HG02870 (cell line): ENCODE measurements around the gene MAPK4.
"Not testable (repeated sequence)": the region's sequence is repeated elsewhere in the genome, so short reads cannot be mapped to it uniquely, and the experiment has no call there.

Experiments used
- ATAC-seq: cut with Tn5 transposase; IDR thresholded peaks from one replicate; pipeline ENCODE4 v1.9.1; 2021; ENCODE audit warnings: mild to moderate bottlenecking, moderate library complexity; ENCODE audit not compliant: unreplicated experiment

Gene MAPK4

DNA sequence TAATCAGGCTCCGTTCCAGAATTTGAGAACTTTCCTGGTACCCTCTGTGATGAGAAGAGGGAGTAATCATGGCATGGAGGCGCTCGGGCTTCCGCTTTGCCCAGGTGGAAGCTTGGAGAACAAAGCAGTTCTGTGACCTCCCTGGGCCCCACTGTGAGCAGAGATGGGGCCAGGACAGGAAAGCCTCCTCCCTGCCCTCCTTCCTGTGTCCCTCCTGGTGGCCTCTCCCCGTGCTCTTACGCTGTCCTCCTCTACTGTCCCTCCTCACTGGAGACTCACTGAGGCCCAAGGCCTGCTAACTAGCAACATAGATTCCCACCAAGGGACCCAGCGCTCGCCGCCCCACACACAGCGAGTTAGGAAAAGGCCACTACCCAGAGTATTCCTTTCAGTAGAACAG lies 119.8 kb downstream of the MAPK4 start:
- ATAC-seq: no peak

DNA sequence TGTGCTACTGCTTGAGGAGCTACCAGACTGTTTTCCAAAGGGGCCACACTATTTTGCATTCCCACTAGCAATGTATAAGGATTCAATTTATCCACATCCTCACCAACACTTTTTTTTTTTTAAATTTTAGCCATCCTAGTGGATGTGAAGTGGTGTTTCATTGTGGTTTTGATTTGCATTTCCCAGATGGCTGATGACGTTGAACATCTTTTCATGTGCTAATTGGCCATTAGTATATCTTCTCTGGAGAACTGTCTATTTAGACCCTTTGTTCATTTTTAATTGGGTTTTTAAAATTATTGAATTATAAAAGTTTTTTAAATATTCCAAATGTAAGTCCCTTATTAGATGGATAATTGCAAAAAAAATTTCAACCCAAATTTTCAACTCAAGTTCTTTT lies 121.1 kb downstream of the MAPK4 start:
- ATAC-seq: no peak

DNA sequence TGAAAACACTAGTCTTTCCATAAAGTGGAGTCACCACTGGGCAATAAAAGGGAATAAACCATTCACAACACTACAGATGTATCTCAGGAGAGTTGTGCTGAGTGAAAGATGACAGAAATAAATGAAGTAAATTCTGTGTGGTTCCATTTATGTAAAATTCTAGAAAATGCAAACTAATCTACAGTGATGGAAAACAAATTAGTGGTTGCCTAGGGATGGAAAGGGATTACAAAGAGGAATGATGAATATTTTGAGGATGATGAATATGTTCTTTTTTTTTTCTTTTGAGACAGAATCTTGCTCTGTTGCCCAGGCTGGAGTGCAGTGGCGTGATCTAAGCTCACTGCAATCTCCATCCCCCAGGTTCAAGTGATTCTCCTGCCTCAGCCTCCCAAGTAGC lies 123.0 kb downstream of the MAPK4 start:
- ATAC-seq: no peak

DNA sequence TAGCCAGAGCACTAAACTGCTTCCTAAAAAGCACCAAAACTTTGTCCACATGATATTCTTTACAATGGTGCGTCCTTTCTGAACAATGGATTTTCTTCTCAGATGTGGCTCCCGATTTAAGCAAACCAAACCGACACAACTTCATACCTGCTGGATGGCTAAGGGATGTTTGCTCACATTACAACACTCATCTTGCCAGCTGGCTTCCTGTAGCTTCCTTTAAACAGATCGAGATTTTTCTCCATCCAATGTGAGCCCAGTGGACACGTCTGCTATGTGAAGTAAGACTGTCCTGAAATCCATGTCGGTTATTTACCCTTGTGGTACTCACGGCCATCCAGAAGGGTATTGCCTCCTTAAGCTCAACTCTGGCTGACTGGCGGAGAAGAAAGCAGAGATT lies 126.5 kb downstream of the MAPK4 start:
- no peak for ATAC-seq

DNA sequence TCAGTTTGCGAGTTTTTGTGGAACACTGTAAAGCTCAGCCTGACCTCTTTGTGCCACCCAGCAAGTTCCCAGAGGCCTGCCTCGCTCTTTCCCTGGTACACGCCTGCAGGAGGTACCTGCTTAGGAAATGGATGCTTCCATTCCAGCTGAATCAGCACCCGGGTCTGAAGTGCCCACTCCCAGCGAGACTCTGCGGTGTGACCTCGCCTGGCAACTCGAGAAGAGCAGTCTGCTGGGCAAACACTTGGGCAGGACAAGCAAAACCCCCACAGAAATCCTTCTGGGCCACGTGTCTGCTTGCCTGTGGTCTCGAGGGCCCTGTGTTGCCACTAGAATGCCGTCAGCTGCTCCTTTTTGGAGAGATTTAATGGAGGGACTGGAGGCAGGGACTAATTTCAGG lies 127.6 kb downstream of the MAPK4 start:
- no peak for ATAC-seq

DNA sequence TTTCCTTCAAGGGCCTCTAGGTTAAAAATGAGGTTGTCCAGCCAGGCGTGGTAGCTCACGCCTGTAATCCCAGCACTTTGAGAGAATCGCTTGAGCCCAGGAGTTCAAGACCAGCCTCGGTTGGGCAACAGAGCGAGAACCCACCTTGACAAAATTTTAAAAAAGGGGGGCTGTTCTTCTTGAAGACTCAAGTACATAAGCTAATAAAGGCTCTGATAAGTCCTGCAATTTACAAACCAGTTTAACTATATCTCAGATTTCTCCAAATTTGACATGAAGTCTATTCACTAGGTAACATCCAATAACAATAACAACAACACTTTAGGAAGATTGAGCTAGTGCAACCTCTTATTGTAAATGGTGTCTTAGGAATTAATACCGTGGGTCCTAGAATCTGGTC lies 129.7 kb downstream of the MAPK4 start:
- ATAC-seq: no peak

DNA sequence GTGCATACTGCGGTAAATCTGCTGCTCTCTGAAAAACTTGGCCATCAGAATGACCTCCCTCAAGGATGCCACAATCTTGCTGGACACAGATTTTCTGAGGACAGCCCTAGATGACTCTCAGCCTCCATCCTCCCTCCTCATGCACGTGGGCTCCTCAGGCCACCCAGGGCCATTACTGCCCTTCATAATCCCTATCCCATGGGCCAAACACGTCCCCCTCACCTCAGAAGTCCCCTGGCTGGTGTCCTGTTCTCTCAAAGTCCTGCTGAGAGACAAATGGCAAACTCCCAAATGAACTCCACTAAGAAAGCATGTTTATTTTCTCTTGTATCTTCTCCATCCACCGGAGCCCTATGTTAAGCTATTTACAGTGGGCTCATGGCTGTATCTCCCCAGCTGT lies 134.3 kb downstream of the MAPK4 start:
- ATAC-seq: no peak

DNA sequence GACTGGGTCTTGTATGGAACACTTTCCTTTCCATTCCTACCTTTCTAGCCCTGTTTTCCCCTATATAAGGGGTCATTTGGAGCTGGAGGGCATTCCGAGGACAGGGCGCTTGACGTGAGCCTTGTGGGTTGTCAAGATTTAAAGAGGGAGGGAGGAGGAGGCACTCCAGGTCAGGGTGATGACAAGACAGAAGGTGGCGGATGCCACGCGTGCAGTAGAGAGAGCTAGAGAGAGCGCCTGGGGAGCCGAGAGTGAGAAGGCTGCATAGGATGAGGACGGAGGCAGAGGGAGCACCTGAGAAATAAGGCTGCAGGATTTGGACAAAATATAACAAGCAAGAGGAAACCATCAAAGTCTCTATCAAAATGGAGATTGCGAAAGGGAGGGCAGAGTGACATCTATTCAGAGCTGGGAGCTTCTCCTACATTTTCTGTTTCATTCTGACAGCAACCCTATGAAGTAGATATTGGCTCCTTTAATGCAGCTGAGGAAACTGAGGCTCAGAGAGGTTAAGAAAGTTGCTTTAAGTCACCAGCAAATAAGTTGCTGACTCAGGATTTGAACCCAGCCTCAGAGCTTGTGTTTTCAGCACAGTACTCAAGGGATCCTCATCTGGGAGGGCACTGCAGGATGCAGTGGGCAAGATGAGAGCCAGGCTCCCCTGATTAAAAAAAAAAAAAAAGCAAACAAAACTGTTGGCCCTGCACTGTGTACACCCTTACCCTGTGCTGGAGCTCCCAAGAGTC lies 135.7 kb downstream of the MAPK4 start:
- ATAC-seq: no peak

DNA sequence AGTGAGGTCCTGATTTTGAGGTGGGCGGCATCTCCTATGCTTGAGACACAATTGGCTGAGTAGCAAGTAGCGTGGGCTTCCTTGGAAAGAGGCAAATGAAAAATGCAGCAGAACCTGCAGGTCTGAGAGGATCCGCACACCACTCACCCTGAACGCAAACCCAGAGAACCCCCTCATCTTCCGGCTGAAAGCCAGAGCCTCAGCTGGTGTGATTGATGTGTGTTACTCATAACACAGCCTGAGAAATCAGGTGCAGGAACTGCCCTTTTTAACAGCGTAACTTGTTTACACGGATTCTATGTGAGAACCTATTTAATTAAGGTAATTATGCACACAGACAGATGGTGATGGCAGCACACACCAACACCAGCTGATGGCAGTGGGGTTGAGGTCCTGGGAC lies 136.5 kb downstream of the MAPK4 start:
- peak; percentile 38 for ATAC-seq

DNA sequence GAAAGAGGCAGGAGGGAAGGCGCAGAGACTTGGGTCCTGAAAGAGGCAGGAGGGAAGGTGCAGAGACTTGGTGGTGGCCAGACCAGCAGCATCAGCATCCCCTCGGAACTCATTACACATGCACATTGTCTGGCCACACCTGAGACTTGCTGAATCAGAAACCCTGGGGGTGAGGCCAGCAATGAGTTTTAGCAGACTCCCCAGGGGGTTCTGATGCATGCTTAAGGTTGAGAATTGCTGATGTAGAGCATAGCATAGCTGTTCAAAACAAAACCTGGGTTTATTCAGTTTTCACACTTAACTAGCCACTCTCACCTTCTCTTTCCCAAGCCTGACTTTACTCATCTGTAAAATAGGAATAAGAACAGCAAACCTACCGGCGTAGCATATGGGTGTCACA lies 137.0 kb downstream of the MAPK4 start:
- ATAC-seq: peak; percentile 82

DNA sequence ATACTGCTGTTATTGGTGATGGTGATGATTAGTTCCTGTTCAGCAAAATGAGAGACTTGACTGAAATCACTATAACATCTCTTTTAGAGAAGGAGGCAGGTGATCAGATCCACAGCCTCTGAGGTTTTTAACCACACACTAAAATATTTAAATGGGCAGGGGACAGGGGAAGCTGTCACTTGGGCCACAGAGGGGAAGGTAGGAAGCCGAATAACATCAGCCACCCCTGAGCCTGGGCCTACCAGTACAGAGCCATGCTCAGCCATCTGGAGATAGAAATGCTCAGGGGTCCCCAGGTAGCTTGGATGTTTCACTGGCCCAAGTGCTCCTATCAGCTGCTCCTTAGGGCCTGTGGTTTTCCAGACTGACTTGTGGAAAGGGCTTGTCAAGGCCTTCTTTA lies 137.6 kb downstream of the MAPK4 start:
- peak; percentile 41 for ATAC-seq

DNA sequence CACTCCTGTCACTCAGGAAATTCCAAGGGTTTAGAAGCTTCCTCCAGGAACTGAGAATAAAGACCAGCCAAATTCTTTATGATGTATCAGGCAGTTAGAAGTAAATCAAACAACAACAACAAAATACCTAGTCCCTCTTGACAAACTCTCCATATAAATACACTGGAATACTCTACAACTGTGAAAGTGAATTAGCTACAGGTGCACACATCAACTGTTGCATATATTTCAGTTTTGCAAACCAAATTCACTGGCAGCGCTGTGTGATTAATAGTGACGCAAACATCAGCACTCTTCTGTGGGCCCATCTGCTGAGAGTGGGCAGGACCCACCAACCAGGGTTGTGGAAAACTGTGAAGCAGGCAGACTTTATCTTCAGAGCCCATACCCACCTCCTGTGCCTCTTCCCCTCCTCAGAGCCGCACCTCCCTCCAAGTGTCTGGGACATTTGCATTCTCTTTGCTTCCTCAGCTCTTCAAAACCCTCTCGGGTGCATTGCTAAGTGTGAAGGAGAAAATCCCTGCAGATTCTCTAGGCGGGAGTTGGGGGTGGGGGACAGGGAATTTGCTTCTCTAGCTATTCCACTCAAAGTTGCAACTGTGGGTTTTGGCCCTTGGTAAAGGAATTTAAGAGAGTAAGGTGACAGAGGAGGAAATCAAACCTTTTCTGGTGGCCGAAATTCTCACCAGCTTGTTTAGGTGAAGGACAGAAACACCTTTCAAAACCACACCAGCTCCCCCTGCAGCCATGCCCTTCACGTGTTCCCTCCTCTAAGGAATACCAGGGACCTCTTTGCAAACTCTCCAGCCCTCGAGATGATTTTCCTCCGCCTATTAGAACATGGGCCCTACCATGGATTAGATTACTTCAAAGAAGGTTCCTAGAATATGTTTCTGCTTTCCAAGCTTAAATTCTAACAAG lies 140.6 kb downstream of the MAPK4 start:
- no peak for ATAC-seq

DNA sequence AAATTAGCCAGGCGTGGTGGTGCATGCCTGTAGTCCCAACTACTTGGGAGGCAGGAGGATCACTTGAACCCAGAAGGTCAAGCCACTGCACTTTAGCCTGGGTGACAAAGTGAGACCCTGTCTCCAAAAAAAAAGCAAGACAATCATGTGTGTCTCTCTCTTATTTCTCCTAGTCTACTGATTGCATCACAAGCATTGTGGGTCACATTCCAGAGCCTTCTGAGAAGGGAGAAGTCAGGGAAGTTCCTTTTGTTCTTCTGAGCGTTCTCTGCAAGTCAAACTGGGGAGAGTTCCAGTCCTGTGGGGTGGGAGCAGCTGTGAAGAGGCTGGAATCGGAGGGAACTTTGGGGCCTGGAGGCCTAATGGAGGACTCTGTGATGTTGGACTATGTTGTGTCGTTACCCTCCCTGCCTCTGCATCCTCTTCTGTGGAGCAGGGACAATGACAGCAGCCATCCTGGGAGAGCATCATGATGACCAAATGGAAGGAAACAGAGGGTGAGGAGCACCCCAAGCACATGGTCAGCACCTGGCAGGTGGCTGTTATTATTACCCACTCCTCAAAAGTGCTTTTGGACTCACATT lies 144.6 kb downstream of the MAPK4 start:
- no peak for ATAC-seq

DNA sequence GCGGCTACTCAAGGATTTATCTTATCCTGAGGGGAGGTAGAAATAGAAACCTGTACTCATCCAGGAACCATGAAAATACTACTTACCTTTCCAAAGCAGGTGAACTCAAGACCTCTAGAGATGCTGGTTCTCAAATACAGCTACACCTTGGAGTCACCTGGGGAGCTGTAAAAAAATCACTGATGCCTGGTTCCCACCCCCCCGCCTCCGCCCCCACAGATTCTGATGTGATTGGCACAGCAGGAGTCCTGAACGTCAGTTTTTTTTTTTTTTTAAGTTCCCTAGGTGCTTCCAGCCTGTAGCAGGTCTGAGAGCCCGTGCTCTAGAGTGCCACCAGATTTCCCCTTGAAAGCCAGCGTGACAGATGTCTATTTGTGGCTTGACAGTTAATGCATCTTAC lies 146.3 kb downstream of the MAPK4 start:
- ATAC-seq: no peak

DNA sequence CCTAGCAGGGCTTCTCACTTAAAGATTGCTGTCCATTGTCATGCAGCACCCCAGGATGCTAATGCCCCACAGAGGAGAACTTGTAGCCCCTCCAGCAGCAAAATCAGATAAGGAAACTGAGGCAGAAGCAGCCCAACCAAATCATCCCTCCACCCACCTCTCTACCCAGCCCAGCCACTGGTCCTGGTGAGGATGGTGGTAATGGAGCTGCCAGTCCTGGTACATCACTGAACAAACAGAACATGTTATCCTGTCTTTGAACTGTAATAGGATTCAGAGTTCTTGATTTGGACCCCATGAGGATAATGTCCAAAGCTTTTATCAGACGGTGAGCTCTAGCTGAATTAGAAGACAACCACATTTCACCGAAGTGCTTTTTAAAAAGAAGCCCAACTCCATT lies 146.8 kb downstream of the MAPK4 start:
- no peak for ATAC-seq

DNA sequence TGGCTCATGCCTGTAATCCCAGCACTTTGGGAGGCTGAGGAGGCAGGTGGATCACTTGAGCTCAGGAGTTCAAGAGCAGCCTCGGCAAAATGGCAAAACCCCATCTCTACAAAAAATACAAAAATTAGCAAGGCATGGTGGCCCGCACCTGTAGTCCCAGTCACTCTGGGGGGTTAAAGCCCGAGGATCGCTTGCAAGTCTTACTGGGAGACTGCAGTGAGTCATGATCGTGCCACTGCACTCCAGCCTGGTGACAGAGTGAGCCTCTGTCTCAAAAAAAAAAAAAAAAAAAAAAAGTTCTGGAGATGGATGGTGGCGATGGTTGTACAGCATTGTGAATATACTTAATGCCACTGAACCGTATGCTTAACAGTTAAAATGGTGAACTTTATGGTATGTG lies 147.4 kb downstream of the MAPK4 start:
- not testable (repeated sequence) for ATAC-seq

DNA sequence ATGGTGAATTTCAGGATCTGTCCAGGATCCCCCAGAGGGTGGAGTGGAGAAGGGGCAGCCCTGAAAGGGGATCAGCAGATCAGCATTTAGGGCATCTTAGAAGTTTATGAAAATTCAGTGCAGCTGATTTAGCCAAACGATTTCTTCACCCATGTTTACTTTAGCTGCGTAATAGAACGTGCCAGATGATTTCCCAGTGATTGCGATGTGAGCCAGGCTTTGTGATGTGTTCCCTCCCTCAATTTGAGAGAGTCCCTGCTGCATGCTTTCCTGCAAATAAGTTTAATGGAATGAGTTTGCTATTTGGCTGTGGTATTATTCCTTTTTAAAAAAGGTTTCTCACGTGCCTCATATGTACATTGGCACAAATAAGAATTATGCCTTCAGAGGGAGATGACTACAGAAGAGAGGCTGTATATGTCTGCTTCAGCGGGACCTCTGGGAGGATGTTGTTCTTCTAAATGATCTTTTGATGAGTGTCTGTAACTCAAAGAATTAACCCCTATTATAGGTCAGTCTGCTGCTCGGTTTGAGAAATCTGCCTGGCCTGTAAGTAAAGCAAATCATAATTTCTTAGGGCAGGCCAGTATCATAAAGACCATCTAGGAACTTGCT lies 148.1 kb downstream of the MAPK4 start:
- no peak for ATAC-seq

DNA sequence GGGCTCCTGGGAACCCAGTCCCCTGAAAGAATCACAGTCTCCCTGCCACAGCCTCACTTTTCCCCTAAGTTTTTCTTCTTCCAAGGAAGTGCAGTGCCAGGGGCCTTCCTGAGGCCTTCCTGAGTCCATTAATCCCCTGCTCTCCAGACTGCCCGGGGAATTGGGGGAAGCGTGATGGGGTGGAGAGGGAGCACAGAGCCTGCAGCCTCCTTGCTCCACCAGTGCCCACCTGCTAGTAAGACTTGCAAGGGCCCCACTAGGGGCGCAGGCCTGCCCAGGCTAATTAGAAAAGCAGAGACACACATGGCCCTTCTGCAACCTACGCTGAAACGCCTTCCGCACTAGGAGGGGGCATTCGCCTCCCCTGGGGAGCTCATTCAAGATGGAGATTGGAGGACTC lies 149.3 kb downstream of the MAPK4 start:
- no peak for ATAC-seq

DNA sequence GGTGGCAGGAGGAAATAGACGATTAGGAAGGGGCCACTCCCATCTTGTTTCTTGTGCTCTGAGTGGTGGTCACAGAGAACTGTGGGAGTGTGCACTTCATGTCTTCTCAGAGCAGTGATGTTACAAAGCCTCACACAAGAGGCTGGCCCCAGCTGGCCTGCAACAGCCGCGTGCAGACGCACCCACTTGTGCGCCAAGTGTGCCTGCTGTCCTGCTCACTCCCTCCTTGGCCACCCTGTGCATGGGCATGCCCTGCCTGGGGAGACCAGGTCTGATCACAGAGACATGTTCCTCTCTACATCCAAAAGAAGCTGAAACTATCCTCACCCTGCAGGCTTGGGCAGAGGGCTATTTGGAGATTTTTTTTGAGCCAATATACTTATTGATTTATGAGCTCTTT lies 151.5 kb downstream of the MAPK4 start:
- no peak for ATAC-seq

DNA sequence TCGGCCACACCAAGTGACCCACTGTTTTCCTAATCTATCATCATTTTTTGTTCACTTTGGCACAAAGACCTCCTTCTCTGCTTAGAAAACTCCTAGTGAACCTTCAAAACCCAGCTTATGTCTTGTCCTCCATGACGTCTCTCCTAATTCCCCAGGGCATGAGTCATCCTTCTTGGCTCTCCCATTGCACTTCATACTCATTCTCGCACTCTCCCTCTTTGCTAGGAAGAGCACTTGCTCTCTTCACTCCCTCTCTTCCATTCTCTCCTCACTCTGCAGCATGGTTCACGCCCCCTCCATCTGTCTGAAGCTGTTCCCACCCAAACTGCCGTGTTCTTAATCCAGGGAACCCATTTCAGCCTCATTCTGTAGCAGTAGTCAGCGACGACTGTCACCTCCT lies 156.0 kb downstream of the MAPK4 start:
- no peak for ATAC-seq

DNA sequence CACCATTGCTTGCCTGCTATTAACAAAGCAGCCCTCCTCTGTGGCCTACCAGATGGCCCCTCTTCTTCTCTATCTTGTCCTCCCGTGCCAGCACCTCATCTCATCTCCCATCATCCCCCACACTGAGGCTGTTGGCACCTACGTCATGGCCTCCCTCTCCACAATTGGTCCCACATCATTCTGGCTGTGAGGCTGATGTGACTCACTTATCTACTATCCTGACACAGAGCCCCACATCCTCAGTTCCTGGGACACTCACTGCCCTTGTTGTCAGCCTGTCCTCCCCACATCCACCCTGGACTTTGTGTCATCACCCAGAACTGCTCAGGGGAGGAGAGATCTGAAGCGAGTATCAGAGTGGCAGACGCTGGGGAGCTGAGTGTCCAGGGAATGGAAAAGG lies 157.0 kb downstream of the MAPK4 start:
- no peak for ATAC-seq

DNA sequence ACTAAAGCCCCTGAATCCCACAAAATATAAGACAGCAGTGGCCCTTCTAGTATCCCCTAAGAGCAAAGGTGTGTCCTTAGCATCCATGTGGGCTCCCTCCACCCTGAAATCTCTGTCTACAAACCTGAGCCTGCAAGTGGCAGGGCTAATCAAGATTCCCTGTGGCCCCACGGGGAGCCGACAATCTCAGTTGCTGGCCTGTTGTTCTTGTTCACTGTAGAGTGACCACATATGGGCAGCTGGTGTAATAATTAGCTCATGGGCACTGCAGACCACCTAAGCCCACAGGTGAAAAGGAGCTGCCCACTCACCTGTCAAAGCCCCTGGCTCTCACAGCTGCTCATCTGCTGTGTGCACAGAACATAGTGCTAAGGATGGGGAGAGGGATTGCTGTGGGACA lies 157.7 kb downstream of the MAPK4 start:
- ATAC-seq: no peak
